NCI-H146 treated with DMSO at 0.1 percent for 48 hours (cell line): ENCODE measurements around the gene PLPP7.
"Not testable (repeated sequence)": the region's sequence is repeated elsewhere in the genome, so short reads cannot be mapped to it uniquely, and the experiment has no call there.

Source experiments
- DNase-seq: peaks from one replicate; lab custom pipeline; 2025; ENCODE audit not compliant: unreplicated experiment; lab: John Stamatoyannopoulos, UW

PLPP7 gene

DNA sequence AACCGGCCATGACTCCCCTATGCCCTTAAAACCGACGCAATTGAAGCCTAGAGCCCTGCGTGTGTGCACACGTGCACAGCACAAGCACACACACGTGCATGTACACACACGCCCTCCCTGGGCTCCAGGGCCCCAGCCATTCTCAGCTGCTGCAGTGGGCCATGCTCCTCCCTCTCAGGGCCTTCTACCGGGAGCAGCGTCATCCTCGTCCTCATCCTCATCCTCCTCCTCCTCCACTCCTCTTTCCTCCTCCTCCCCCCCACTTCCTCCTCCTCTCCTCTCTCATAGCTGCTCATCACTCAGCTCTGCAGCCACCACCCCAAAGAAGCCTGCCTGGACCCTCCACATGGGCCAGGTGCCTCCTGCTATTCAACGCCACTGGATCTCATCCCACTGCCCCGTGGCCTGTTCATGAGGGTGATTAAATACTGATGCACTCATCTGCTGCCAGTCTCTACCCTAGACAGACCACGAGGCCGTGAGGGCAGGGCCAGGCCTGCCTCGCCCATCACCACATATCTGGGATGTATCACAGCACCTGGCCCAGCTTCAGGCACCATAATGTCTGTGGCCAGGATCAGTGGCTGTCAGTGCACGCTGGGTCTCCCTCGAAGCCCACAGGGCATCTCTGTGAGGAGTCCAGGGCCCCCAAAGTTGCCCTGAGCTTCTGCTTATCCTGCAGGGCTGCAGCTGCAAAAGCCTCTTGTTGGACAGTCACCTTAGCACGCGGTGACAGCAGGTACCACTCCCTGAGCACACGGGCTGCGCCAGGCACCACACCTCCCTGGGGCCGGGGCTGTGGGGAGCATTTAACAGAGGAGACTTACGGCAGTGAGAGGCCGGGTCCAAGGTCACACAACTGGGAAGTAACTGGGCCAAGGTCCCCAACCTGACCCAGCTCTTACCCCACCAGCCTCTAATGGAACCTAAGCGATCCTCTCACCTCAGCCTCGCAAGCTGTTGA, 23.0 kb upstream of the PLPP7 start:
- DNase-seq: no peak

DNA sequence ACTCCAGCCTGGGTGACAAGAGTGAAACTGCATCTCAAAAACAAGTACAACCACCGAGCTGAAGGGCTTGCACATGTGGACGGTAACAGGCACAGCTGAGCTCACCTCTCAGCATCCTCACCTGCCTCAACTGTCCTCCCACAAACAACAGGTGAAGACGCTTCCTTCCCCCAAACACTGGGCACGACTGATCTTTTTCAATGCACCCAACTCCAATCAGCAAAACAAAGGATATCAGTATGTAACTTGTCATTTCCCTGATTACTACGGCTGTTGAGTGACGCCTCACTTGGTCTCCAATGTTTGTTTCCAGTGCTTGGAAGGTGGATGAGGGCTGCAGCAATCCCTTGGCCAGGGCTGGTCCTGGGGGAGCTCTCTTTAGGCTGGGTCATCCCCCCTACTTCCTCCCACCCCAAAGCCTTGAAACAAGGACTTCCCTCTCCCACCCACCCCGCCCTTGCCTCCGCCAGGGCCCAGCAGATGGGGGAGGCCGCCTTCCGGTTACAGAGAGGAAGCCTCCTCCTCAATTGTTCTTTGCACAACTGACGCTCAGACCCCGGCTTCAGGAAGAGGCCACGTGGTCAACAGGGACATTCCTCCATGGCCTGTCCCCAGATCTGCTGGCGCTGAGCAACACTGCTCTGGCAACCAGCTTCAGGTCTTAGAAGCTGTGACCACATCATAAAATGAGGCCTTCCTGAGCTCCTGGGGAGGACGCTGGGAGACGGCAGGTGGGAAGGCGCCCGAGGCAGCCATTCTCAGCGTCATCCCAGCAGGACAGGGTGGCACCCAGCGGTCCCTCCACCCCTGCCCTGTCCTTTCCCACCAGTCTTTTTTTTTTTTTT, 19.1 kb upstream of the PLPP7 start:
- no peak for DNase-seq

DNA sequence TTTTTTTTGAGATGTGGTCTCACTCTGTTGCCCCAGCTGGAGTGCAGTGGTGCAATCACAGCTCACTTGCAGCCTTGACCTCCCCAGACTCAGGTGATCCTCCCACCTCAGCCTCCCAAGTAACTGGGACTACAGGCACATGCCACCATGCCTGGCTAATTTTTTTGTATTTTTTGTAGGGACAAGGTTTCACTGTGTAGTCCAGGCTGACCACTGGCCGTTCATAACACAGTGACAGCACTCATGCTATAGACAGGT, 18.6 kb upstream of the PLPP7 start:
- not testable (repeated sequence) for DNase-seq

DNA sequence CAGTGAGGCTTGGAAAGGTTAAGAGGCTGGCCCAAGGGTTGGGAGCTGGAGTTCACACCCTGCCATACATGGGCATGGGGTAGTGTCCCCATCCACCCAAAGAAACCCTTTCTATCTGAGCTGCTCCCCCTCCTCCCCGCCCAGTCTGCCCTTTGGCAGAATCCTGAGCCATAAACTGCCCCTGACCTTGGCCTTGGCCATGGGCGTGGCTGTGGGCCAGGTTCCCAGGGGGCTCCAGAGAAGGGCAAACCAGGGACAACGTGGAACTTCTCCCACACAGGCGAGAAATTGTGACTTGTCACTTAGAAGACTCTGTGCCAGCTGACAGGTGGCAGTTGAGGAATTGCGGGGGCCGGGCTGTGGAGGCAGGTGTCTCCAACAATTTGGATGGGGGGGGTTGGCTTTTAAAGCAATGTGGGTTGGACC, 18.0 kb upstream of the PLPP7 start:
- no peak for DNase-seq

GRCh38 chr9:131272212-131272611, 17.3 kb upstream of the PLPP7 start:
- no peak for DNase-seq

DNA sequence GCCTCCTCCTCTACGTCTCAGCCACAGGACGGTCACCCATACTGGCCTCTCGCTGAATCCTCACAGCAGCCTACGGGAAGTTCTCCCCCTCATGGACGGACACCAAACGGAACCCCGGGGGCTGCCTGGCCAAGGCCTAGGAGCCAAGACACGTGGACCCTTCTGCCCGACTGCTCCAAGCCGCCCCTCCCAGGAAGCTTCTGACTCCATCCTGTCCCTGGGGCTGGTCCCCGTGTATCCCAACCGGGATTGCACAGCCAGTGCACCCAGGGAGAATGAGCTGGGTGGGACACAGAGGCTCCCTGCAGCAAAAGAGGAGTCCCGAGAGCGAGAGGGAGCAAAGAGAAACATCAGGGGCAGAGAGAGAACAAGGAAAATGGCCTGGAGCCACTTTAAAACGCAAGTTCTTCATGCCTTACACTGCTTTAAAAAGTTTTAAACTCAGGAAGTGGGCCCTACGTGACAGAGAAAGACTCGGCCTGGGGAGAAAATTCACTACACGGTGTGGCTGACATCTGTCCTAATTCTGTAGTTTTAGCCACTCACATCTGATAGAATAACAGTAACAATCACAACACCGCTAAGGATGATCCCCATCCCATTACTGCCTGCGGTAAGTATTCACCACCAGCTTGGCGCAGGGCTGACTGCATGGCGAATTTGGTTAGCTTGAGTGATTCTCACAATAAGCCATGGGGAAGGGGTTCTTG, 16.2 kb upstream of the PLPP7 start:
- DNase-seq: no peak

- DNase-seq: no peak
Measured at GRCh38 chr9:131273856-131274673, 15.5 kb upstream of the PLPP7 start.

DNA sequence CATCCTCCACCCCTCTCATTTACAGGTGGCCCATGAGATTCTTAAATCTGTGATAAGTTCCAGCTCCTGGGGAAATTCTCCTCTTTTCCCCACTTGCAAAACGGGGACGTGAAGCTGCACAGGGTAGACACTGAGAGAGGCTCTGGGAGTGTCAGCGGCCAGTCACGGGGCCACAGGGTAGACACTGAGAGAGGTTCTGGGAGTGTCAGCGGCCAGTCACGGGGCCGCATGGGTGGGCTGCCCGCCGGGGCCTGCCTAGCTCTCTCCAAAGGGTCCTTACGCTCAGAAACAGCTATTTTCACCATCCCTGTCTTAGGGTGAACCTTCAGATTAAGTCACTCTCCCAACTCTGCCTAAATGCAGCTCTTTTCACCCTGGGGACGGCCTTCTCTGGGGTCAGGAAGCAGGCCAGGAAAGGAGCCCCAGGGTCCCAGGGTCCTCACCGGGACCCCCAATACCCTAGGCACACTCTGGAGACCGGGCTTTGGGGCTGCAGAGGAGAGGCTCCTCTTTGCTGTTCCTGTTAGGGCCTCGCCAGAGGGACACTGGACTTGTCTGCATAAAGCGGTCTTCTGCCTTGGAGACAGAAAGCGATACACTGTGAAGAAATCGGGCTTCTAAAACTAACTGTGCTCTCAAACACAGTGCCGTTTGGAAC, 14.7 kb upstream of the PLPP7 start:
- no peak for DNase-seq

DNA sequence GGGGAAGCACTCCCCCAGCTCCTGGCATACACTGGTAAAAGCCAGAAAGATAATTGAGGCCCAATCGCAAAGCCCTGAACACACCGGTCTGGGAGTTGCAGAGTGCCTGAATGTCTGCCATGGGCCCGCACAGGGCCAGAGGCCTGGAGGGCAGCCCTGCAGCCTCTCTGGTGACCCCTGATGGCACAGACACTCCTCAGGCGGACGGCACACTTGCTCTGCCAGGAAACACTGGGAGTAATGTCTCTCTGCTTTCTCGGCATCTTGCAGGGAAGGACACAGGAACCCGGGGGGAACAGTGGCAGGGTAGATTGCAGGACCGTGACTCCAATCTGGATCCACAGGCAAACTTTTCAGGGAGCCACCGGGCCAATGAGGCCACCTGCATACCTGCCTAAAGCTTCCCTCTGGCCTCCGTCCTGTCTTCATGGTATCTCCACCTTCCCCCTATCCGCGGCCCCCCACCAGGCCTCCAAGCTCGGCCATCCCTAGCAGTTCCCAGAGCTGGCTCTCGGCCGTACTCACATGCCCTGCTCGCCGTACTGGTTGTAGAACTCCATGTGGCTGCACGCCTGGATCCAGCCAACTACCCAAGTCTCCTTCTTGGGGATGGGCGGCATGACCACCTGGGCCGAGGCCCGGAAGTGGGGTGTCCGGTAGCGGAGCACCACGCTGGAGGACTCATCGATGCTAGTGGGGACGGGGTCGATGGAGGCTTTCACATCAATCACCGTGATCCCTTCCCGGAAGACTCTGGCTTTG, 14.0 kb upstream of the PLPP7 start:
- DNase-seq: no peak

DNA sequence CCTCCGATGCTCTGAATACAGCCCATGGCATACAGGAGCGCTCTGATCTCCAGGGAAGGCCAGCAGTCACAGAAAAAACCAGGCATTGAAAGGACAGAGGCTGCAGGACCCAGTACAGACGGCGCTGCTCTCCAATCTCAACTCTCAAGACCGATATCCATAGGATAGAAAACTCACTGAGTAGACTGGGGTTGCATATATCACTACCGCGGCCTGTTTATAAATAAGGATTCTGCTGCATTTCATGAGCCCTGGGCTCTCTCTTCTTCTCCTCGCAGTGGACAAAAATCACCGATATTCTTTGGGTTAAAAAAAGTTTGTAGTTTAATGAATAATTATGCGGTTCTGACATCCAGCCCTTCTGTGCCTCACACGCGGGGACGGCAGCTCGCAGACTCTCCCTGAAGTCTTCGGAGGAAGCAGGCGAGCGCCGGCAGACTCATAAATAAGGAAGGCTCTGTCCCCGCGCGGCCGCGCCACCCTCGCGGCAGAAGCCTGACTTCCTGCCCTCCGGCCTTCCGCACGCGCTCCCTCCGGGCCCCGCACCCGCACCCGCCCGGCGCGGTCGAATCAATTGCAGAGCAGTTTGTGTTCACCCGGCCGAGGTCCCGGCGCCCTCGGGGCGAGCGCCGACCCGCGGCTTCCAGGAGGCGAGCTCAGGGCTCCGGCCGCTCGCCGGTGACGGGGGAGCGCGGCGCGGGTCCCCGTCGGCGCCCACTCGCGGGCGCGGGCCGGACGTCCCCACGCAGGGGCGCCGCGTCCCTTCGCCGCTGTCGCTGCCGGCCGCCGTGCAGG, 13.2 kb upstream of the PLPP7 start, which contains the start of gene FAM78A:
FAM78A (minus strand) TSS at position 417 of the 795 bp plus-strand sequence; CDS start at position 86, 331 bp downstream.
- no peak for DNase-seq

DNA sequence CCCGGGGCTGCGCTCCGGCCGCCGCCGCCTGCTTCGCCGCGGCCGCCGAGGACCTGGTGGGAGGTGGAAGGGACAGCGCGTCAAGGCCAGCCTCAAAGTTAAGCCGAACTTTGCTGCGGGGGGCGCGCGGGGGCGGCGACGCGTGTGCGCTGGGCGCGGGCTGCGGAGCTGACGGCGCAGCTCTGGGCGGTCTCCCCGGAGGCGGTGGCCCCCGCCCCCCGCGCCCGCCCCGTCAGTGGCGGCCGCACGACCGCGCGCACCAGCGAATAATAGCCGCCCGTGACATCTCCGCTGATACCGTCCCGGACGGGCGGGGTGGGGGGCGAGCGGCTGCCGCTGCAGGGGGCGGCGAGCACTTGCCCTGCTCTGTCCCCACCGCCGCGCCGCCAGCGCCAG, 12.6 kb upstream of the PLPP7 start:
- DNase-seq: no peak

DNA sequence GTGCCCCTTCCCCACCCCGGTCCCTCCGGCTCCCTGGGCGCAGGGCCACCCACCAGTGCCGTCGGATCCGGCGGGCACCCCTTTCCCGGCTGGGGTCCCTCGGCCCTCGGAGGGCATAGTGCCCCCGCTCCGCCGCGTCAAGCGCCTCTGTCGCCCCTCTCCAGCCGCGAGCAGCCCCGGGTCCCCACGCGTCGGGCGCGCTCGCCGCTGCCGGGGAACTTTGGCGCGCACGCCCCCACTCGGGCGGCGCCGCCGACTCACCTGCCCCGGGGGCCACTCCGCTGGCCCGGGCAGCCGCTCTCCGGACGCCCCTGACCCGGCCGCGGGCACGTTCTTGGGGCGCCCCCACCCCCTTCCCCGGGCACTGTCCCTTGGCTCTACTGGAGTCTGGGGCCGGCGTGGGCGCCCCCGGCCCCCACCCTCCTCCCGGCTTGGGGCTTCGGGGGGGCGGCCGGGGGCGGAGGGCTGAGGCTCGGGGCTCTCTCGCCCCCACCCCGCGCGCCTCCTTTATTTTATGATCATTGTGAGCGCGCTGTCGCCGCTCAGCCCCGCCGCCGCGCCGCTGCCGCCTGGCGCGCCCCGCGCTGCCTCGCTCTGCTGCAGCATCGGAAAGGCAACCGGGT, 12.1 kb upstream of the PLPP7 start:
- DNase-seq: no peak

DNA sequence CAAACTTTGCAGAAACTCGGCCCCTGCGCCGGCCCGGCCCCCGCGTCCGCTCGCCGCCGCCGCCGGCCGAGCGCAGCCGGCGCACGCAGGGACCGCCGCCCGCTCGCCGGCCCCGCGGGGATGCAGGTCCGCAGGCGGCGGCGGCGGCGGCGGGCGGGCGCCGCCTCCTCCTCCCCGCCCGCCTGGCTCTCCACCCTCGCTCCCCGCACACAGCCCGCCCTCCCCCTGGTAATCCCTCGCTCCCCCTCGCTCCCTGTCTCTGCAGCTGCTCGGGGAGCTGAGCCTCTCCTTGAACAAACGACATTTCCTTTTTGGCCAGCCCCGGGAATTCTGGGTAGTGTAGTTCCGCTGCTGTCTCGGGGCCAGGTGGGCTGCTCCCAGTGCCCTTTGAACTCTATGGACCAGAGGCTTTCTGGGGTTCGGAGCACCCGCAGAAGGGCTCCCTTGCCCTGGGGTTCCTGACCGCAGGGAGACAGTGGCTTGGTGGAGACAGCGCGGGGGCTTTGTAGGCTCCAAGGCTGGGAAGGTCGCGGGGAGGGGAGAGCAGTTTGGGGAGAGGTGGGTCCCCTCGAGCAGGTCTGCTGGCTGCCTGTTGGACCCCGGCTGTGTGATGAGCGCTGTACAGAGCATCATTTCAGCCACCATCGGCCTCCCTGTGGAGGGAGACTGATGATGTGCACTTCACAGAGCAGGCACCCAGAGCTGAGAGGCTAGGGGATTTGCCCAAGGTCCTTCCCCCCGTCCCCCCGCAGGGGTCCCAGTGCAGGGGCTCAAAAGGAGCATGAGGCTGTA, 11.4 kb upstream of the PLPP7 start:
- peak; percentile 39 for DNase-seq

GRCh38 chr9:131278702-131279111, 10.8 kb upstream of the PLPP7 start:
- no peak for DNase-seq

DNA sequence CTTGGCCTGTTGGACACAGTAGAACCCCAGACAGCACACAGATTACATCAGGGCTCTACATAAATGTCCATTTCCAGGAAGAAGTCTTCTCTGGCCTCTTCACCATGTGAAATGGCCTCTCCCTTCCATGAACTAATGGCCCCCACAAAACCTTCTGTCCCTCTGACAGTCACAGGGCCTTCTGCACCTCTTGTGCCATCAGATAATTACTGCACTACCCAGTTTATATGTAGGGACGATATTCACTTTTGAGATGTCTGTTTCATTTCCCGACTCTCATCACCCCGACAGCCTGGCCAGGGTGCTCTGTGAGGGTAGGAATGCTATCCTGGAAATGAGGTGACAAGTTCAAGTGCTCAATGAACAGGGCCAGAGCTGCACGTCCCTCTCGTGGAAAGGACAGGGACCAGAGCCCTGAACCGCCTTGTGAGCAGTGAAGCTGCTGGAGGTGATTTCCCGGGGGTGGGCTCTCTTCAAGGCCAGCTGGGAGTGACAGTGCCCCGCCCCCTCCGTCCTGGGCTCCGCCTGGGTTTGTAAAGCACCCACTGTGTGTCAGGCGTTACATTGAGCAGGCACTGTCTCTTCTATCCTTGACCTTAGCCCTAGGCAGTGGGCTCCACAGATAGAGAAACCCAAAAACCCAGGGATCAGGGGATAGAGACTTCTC, 10.2 kb upstream of the PLPP7 start:
- DNase-seq: no peak

- no peak for DNase-seq
Measured at GRCh38 chr9:131279863-131280570, 9.5 kb upstream of the PLPP7 start.
